Retinal pigment epithelial cell (primary cell): ENCODE data around the gene CEP41.
A peak's percentile ranks its signal among the peaks of the same experiment; 100 is the strongest.

Experiments
- DNase-seq: peaks from one replicate; pipeline ENCODE4 v3.0.0-alpha.2; 2010; ENCODE audit warnings: low read depth
- H3K4me3 ChIP-seq: 2 replicates; pipeline ENCODE4 v1.5.1; 2011; ENCODE audit warnings: mild to moderate bottlenecking, low read length, control low read depth, moderate library complexity
- CTCF ChIP-seq: conservative IDR thresholded peaks from 2 replicates; pipeline ENCODE4 v1.5.1; 2011; ENCODE audit warnings: low read depth, low read length, control low read depth, inconsistent platforms

CEP41 gene

DNA sequence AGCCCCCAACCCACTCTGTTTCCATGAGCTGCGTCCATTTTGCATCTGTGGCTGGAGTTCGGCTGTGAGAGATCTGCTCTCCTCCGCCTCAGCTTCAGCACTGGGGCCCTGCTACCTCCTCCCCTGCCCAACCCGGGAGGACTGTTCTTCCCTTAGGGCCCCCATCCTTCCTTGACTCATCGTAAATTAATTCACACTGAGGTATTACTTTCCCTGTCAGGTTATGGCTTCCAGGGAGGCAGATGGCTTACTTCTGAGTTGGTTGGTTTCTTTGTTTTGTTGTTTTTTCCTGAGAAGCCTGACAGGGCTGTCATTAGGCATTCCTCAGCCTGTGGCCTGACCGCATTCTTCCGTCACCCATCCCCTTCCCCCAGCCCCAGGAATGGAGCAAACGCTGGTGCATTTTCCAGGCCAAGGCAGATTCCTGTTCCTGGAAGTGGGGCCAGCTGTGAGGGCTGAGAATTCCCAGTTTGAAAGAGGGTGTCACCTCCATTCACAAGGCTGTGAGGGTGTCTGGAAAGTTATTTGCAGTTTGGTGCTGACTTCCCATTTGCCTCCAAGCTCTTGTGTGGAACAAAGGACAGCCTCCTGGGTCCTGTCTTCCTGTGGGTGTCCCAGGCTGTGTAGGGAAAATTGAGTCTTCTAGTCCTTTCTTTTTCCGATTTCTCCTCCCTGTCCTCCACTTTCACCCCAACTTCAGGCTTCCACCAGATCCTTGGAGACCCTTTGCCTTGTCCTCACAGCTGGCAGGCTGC, 84.5 kb downstream of the CEP41 start:
- H3K4me3 ChIP-seq, result no peak overlapping the region
- no peak for TF ChIP-seq CTCF
- peak; percentile 86 for DNase-seq

- TF ChIP-seq CTCF, result no peak
- no peak overlapping the region for H3K4me3 ChIP-seq
Measured at GRCh38 chr7:130353196-130353595, 87.6 kb downstream of the CEP41 start.

GRCh38 chr7:130352194-130353074, 88.4 kb downstream of the CEP41 start:
- no peak for TF ChIP-seq CTCF
- no peak for DNase-seq
- peak overlapping the region; percentile 28 for H3K4me3 ChIP-seq

More at GRCh38 chr7:130353196-130353595, 87.6 kb downstream of the CEP41 start:
- DNase-seq, result no peak

DNA sequence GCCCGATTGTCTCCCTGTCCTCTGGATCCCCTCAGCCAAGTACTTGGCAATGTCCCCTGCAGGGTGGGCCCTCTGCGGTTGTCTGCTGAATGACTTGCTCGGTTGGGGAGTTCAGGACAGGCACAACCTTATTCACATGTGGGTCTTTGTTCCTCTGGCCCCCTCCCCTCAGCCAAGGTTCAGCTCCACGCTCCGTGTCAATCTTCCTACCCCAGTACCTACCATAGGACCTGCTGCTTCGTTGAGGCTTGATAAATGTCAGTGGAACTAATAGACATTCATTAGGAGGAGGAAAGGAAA, 89.1 kb downstream of the CEP41 start:
- no peak for TF ChIP-seq CTCF
- H3K4me3 ChIP-seq, result no peak overlapping the region
- DNase-seq, result no peak

GRCh38 chr7:130350945-130351790, 89.6 kb downstream of the CEP41 start:
- DNase-seq, result no peak
- H3K4me3 ChIP-seq, result no peak overlapping the region
- TF ChIP-seq CTCF, result no peak

GRCh38 chr7:130349911-130350782, 90.7 kb downstream of the CEP41 start:
- TF ChIP-seq CTCF, result no peak
- DNase-seq, result no peak
- no peak overlapping the region for H3K4me3 ChIP-seq
